DND-41 (cell line): Measurements from ENCODE around the gene UNC5C.

Experiments used
- EZH2 ChIP-seq: IDR thresholded peaks from 3 replicates; pipeline ENCODE4 v1.6.1; 2012; ENCODE audit warnings: borderline replicate concordance, low read depth, mild to moderate bottlenecking, moderate library complexity, low read length, inconsistent platforms; ENCODE audit not compliant: severe bottlenecking
- TF ChIP-seq, protein P1 (sequence below): IDR thresholded peaks from 2 replicates; pipeline ENCODE4 v1.5.1; 2012; ENCODE audit warnings: borderline replicate concordance, low read length, moderate library complexity, mild to moderate bottlenecking; ENCODE audit not compliant: poor library complexity, severe bottlenecking; ENCODE audit errors: extremely low read depth

DNA sequence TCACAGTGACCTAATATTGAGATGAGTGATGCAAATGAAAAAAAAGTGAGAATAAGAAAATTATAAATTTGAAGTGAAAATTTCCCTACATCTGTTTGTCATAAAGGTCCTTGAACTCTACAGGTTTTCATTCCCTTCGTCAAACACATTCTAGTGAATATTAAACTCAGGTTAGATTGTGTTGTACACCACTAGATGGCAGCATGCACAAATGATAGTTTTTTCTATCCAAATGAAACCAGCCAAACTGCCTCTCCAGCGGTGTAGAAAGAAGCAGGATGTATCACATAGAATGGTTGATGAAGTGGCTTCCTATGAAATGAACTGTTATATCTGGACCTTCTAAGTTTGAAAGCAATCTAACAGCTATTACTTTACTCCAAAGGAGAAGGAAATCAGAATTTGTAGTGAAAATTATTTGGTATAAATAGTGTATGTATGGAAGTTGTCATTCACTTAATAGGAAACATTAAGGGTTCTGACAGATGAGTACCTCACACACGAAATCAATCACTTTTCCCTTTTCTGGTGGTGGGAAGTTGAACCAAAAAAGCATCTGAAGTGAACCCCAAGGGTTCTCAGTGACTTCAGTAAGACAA is 382.7 kb downstream of the UNC5C start:
- TF ChIP-seq, protein P1, sequence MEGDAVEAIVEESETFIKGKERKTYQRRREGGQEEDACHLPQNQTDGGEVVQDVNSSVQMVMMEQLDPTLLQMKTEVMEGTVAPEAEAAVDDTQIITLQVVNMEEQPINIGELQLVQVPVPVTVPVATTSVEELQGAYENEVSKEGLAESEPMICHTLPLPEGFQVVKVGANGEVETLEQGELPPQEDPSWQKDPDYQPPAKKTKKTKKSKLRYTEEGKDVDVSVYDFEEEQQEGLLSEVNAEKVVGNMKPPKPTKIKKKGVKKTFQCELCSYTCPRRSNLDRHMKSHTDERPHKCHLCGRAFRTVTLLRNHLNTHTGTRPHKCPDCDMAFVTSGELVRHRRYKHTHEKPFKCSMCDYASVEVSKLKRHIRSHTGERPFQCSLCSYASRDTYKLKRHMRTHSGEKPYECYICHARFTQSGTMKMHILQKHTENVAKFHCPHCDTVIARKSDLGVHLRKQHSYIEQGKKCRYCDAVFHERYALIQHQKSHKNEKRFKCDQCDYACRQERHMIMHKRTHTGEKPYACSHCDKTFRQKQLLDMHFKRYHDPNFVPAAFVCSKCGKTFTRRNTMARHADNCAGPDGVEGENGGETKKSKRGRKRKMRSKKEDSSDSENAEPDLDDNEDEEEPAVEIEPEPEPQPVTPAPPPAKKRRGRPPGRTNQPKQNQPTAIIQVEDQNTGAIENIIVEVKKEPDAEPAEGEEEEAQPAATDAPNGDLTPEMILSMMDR, result peak; percentile 81
- no peak for TF ChIP-seq EZH2
